Stimulated activated memory B cell treated with anti-CD40 and anti-IgM and Interleukin-4, amounts not matched to agents 10 μg/mL and 1 μg/mL and 100 μg/mL, for 72 hours (primary cell): ENCODE measurements around the gene PHACTR1.

Experiments
- ATAC-seq: fragments of 150-1000 bp; cut with Tn5 transposase; 2 replicates; pipeline ENCODE4 v1.10.0; 2021
- H3K27ac Mint-ChIP-seq: one replicate; pipeline ENCODE4 v1.8.0; 2022; ENCODE audit warnings: mild to moderate bottlenecking, mixed read lengths
- H3K27me3 Mint-ChIP-seq: one replicate; pipeline ENCODE4 v1.8.0; 2022; ENCODE audit warnings: mixed read lengths
- H3K36me3 Mint-ChIP-seq: one replicate; pipeline ENCODE4 v1.8.0; 2022; ENCODE audit warnings: mixed read lengths
- H3K4me1 Mint-ChIP-seq: one replicate; pipeline ENCODE4 v1.8.0; 2022; ENCODE audit warnings: mixed read lengths
- H3K4me3 Mint-ChIP-seq: one replicate; pipeline ENCODE4 v1.8.0; 2022; ENCODE audit warnings: mild to moderate bottlenecking, moderate library complexity, mixed read lengths
- H3K9me3 Mint-ChIP-seq: one replicate; pipeline ENCODE4 v1.8.0; 2022; ENCODE audit warnings: mixed read lengths

The PHACTR1 gene

DNA sequence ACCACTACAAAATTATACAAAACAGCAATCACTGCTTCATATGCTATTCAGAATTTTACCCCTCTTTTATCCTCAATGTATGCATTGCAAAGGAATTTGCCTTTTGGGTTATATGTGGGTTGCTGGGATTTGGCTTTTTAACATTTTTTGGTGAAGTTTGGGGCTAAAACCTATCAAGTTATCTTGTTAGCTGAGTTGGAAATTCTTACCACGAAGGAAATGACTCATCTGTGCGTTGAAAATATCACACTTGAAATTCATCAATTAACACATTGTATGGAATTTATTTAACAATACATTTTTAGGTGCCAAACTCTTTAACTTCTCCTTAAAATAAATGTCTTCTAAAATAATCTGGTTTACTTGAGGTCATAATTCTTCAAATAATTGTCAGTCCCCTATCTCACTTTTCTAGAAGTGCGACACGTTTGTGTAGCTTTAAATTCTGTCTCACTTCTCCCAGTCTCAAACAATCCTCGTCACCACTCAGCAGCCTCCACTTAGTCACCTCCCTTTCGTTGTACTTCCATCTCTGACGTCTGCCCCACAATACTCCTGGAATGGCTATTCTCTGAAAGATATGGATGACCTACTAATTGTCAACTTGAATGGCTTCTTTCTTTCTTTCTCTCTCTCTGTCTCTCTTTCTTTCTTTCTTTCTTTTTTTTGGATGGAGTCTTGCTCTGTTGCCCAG lies 88.5 kb downstream of the PHACTR1 start:
- Mint-ChIP-seq H3K4me3 (no peak overlapping the region), H3K9me3 (no peaks in the 10 kb centered on the region), H3K27ac (no peak overlapping the region), H3K4me1 (no peaks in the 10 kb centered on the region), H3K27me3 (peaks cover 36% of the 10 kb centered on the region), H3K36me3 (no peaks in the 10 kb centered on the region)
- no peak for ATAC-seq

DNA sequence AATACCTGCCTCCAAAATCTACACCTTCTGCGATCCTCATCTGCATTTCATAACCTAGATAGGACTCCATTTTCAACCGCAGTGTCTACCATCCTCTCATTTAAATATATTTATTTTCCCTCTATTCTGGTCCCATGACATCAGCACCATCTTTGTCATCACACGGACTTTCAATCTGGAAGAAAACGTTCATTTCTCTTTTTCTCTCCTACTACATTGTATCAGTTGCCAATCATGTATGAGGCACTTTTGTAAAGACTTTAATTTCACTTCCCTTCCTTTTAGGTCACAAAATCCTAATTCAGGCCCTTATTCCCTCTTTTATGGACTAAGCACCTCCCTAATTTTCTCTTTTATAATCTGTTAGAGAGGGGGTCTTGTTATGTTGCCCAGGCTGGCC lies 89.6 kb downstream of the PHACTR1 start:
- Mint-ChIP-seq H3K4me1 (no peaks in the 10 kb centered on the region), H3K9me3 (no peaks in the 10 kb centered on the region)

DNA sequence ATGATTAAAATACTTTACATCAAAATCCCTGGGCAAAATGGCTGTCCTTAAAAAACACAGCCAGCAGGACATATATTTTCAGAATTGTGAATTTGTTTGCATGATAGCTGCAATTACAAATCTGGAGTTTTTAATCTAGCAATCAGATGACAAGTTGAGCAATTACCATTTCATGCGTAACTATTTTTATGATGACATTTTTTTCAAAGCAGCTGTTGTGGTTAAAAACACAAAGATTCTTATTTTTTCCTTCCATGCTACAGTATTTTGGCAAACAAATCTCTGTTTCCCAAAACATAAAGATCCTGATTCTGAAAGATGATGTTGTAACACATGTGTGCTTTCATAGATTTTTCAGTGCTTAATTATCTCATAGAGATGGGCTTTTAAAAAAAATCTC lies 90.2 kb downstream of the PHACTR1 start:
- Mint-ChIP-seq H3K9me3 (no peaks in the 10 kb centered on the region), H3K27me3 (peaks cover 20% of the 10 kb centered on the region), H3K36me3 (no peaks in the 10 kb centered on the region), H3K27ac (no peak overlapping the region), H3K4me1 (no peaks in the 10 kb centered on the region), H3K4me3 (no peak overlapping the region)
- ATAC-seq = no peak

More for the DNA sequence above, 89.6 kb downstream of the PHACTR1 start:
- ATAC-seq = no peak
- Mint-ChIP-seq H3K36me3 (no peaks in the 10 kb centered on the region), H3K27ac (no peak overlapping the region), H3K27me3 (peaks cover 26% of the 10 kb centered on the region), H3K4me3 (no peak overlapping the region)

DNA sequence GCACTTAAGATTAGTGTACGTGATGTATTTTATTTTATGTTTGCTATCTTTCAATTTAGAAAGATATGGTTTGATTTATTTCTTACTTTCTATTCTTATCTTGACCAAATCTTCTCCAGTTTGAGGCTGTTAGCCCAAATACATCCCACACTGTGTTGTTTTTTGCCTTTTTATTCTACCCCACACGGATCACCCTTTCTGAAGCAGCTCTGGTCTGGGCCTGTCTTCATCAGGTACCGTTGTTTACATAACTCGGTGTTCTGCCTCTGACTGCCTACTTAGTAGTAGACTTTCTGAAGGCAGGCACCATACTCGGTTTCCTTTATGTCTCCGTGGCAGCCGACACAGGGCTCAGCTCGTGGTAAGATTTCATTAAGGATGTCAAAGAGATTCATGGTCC lies 95.0 kb downstream of the PHACTR1 start:
- no peak for ATAC-seq
- H3K4me1 Mint-ChIP-seq = no peaks in the 10 kb centered on the region
- peaks cover 8% of the 10 kb centered on the region for H3K27me3 Mint-ChIP-seq
- no peaks in the 10 kb centered on the region for H3K9me3 Mint-ChIP-seq
- H3K4me3 Mint-ChIP-seq = no peak overlapping the region
- H3K27ac Mint-ChIP-seq = no peak overlapping the region
- no peaks in the 10 kb centered on the region for H3K36me3 Mint-ChIP-seq

DNA sequence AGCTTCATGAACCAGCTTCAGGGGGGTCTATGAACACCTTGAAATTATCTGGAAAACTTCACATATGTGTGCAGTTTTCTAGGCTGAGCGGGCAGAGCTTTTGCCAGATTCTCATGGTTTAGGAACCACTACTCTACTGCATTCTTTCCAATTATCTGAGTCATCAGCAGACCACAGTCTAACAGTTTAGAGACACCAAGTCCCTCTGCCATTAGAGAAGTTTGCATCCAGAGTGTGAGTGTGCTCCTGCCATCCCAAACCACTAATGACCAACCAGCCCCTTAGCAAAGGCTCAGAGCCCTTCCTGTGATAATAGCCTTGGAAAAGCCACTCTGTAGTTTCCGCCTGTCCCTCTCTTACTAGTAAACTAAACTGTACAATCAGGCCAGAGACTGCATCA lies 96.8 kb downstream of the PHACTR1 start:
- H3K4me3 Mint-ChIP-seq = no peak overlapping the region
- no peaks in the 10 kb centered on the region for H3K4me1 Mint-ChIP-seq
- no peaks in the 10 kb centered on the region for H3K36me3 Mint-ChIP-seq
- no peak overlapping the region for H3K27ac Mint-ChIP-seq
- no peaks in the 10 kb centered on the region for H3K9me3 Mint-ChIP-seq
- H3K27me3 Mint-ChIP-seq = peaks cover 16% of the 10 kb centered on the region
- ATAC-seq = no peak

DNA sequence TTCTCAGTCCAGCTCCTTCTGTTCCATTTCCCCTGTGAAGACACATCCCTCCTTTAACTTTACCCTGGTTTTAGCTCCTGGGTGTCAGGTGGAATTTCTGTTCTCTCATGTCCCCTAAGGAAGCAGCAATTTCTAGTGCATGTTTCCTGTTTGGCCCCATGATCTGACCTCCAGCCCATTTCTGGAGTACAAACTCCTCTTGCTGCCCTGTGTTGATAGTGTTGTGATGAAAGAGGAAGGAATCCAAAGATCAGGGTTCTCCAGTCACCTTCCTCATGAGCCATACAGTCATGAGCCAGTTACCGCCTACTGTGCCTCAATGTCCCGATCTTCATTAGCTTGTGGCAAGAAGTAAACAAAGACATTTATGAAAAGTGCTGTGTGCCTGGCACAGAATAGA lies 97.4 kb downstream of the PHACTR1 start:
- Mint-ChIP-seq H3K36me3 (no peaks in the 10 kb centered on the region), H3K4me1 (no peaks in the 10 kb centered on the region), H3K27me3 (peaks cover 16% of the 10 kb centered on the region), H3K9me3 (no peaks in the 10 kb centered on the region), H3K4me3 (no peak overlapping the region), H3K27ac (no peak overlapping the region)
- ATAC-seq = no peak

DNA sequence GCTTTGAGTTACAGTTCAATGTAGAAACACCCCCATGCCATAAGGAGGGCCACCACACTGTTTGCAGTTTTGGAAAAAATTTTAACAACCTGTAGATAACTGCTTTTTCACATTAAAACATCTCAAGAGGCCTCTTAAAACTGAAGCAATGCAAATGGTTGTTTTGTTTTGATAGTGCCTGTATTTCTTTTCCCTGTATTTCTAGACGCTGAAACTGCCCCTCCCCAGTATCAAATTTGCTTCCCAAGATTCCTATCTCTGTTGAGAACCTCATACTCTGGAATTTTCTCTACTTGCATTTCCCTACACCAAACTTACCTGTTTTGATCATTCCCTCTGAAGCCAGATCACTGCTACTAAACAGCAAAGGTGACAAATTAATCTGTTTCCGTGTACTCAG lies 98.5 kb downstream of the PHACTR1 start:
- no peak for ATAC-seq
- peaks cover 17% of the 10 kb centered on the region for H3K27me3 Mint-ChIP-seq
- H3K36me3 Mint-ChIP-seq = no peaks in the 10 kb centered on the region
- H3K27ac Mint-ChIP-seq = no peak overlapping the region
- no peaks in the 10 kb centered on the region for H3K4me1 Mint-ChIP-seq
- H3K4me3 Mint-ChIP-seq = no peak overlapping the region
- no peaks in the 10 kb centered on the region for H3K9me3 Mint-ChIP-seq

DNA sequence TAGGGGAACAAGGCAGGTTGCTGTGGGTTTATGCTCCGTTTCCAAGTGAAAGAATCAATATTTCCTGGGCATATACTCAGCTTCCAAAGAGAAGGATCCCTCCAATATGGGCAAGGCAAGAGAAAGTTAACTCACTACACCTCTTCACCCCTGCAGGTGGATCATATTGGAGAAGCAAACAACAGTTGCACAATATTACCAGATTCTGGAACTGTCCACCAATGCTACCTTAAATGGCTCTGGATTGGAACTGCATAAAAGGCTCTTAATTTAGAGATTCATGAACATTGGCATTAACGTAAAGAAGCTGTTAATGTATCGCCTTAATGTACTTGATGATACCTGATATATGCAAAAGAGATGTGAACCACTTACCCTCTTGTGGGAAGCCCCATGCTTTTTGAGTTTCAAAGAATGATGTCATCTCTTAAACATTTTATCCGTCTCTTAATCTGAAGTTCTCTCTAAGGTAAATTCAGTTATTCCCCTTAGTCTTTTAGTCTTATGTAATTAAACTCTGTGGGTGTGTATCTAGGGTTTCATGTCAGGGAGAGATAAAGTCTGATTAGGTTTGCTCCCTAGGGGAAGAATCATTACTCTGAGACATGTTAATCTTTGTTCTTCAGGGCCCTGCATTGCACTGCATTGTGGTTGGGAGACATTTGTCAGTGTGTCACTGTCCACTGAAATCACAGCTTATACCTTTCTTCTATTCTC lies 99.5 kb downstream of the PHACTR1 start:
- ATAC-seq = no peak
- H3K9me3 Mint-ChIP-seq = no peaks in the 10 kb centered on the region
- no peak overlapping the region for H3K27ac Mint-ChIP-seq
- H3K4me3 Mint-ChIP-seq = no peak overlapping the region
- H3K27me3 Mint-ChIP-seq = peaks cover 27% of the 10 kb centered on the region
- H3K4me1 Mint-ChIP-seq = no peaks in the 10 kb centered on the region
- no peaks in the 10 kb centered on the region for H3K36me3 Mint-ChIP-seq

DNA sequence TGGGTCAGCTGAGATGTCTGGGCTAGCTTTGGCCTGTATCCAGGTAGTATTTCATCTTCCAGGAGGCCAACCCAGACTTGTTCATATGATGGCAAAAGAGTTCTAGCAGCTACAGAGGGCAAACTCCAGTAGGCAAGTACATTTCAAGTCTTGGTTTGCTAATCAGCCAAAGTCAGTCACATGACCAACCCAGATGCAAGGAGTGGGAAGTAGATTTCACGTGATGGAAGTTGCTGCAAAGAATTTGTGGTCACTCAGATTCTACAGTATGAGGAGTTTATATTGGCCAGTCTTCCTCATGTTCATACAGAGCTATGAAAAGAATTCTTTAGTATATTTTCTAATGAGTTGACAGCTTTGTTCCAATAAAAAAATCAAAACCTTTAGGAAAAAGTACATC lies 101.8 kb downstream of the PHACTR1 start:
- Mint-ChIP-seq H3K4me3 (no peak overlapping the region), H3K36me3 (no peaks in the 10 kb centered on the region), H3K27me3 (peaks cover 48% of the 10 kb centered on the region), H3K9me3 (no peaks in the 10 kb centered on the region), H3K4me1 (no peaks in the 10 kb centered on the region), H3K27ac (no peak overlapping the region)
- no peak for ATAC-seq

DNA sequence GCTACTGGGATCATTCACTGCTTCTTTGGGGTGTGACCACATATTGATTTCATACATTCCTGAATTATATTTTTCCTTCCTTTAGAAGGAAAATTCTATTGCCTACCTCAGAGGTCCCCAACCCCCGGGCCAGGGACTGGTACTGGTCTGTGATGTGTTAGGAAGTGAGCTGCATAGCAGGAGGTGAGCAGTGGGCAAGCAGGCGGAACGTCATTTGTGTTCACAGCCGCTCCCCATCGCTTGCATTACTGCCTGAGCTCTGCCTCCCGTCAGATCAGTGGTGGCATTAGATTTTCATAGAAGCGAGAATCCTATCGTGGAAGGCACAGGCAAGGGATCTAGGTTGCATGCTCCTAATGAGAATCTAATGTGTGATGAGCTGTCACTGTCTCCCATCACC lies 107.3 kb downstream of the PHACTR1 start:
- Mint-ChIP-seq H3K4me1 (no peaks in the 10 kb centered on the region), H3K4me3 (no peak overlapping the region), H3K36me3 (no peaks in the 10 kb centered on the region), H3K27me3 (peaks cover 39% of the 10 kb centered on the region), H3K9me3 (no peaks in the 10 kb centered on the region), H3K27ac (no peak overlapping the region)
- no peak for ATAC-seq

DNA sequence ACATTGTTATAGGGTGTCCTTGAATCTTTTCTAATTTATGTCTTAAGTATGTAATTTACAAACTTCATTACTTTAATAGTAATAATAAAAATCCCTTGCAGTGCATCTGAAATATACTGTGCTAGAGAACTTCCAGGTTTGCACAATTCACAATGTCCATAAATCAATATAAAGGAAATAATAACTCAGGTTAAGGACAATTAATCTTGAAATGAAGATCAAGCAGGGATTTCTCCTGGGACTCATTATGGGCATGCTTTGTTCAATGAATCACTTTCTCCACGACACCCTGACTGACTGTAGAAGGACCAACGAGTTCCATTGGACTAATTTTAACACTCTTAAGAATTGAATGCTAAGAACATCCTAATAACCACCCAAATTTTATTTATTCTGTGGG lies 110.0 kb downstream of the PHACTR1 start:
- no peaks in the 10 kb centered on the region for H3K4me1 Mint-ChIP-seq
- no peak overlapping the region for H3K27ac Mint-ChIP-seq
- peaks cover 33% of the 10 kb centered on the region for H3K27me3 Mint-ChIP-seq
- H3K36me3 Mint-ChIP-seq = no peaks in the 10 kb centered on the region
- no peak for ATAC-seq
- H3K4me3 Mint-ChIP-seq = no peak overlapping the region
- H3K9me3 Mint-ChIP-seq = no peaks in the 10 kb centered on the region

DNA sequence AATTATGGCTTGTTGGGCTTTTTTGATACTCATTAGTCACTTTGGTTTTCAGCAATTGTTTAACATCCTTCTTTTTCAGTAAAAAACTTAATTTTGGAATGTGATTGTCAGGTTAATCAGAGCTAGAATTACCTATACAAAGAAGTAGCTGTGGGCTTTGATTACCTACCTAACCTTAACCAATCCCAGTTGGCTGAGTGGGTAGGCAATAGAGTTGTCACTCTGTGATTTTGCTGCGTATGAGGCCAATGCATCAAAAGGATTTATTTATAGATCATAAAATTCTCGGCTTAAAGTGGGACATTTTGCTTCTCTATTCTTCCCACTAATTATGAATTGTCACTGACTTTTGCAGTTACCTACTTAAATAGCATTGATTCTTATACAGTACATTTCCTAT lies 111.4 kb downstream of the PHACTR1 start:
- ATAC-seq = no peak
- no peaks in the 10 kb centered on the region for H3K9me3 Mint-ChIP-seq
- H3K4me1 Mint-ChIP-seq = no peaks in the 10 kb centered on the region
- no peak overlapping the region for H3K27ac Mint-ChIP-seq
- H3K4me3 Mint-ChIP-seq = no peak overlapping the region
- H3K36me3 Mint-ChIP-seq = no peaks in the 10 kb centered on the region
- H3K27me3 Mint-ChIP-seq = peaks cover 20% of the 10 kb centered on the region

DNA sequence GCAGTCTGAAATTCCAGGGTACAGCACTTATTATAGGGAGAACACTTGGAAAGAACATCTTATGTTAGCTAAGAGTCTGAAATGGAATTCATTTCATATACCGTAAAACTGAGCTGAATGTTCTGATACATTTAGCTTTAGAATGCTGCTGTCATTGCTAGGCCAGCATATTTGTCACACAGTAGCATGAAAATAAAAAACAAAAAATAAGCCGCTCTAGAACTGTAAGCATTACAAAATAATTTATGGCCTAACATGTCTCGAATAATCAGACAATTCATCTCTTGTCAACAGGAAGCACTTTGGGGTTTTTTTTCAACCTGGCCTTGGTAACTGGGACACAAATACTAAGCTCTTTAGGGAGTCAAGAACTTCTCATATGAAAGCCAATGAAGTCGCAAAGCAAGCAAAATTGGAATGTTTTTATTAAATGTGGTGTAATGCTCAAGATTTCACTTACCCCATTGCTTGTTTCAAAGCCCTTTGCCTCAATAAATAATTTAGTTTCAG lies 115.7 kb downstream of the PHACTR1 start:
- peaks cover 4% of the 10 kb centered on the region for H3K9me3 Mint-ChIP-seq
- H3K27me3 Mint-ChIP-seq = peaks cover 41% of the 10 kb centered on the region
- H3K4me1 Mint-ChIP-seq = no peaks in the 10 kb centered on the region
- ATAC-seq = no peak
- no peak overlapping the region for H3K27ac Mint-ChIP-seq
- H3K4me3 Mint-ChIP-seq = no peak overlapping the region
- no peaks in the 10 kb centered on the region for H3K36me3 Mint-ChIP-seq

DNA sequence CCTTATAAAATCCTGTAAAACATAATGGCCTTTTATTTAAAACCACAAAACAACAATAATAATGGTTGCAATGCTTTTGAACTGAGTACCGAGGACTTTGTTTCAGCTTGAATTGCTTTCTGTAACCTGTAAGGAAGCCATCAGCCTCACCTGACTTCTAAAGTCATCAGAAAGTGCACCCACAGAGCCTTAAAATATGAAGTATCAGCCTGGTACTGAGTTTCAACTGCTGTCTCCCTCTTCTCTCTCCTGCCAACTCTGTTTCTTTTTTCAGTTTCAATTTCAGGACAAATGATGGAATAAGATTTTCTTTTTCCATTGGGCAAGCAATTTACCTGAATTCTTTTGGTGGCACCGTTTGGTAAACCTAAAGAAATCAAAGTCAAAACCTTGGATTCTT lies 119.4 kb downstream of the PHACTR1 start:
- Mint-ChIP-seq H3K36me3 (no peaks in the 10 kb centered on the region), H3K9me3 (peaks cover 10% of the 10 kb centered on the region), H3K27me3 (peaks cover 23% of the 10 kb centered on the region), H3K4me3 (no peak overlapping the region), H3K27ac (no peak overlapping the region), H3K4me1 (peaks cover 6% of the 10 kb centered on the region)
- ATAC-seq = no peak

DNA sequence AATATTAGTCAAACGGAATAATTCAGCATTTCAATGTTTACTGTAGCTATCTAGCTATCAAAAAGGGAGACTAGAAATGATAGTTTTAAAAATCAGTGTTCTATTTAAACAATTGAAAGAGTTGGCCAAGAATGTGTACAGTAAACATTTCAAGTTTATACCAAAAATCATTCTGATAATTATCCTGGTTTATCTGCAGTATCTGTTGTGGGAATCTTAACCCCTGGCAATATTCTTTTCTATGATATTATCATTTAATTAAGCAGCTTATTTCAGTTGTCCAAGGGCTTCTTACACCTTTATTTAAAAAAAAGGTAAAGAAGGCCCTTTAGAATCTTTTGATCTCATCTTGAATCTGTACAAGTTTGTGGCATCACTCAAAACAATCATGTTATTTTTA lies 125.1 kb downstream of the PHACTR1 start:
- H3K27ac Mint-ChIP-seq = no peak overlapping the region
- H3K36me3 Mint-ChIP-seq = no peaks in the 10 kb centered on the region
- H3K27me3 Mint-ChIP-seq = peaks cover 8% of the 10 kb centered on the region
- ATAC-seq = no peak
- H3K4me3 Mint-ChIP-seq = no peak overlapping the region
- H3K9me3 Mint-ChIP-seq = peaks cover 10% of the 10 kb centered on the region
- peaks cover 6% of the 10 kb centered on the region for H3K4me1 Mint-ChIP-seq

DNA sequence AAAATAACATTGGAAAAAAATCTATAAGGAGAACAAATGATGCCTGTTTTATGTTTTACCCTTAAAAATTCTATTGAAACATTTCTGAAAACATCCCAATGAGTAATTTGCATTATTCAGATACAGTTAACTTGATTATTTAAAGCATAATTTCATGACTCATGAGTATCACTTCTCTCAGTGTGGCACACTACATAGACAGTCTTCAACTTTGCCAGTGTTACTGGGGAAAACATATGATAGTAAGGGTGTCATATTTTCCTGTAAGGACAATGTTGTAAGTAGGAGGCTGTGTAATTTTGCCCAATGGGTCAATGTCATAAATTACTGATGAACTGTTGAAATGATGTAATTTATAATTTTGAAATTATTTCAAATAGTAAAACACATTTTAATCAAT lies 125.5 kb downstream of the PHACTR1 start:
- H3K36me3 Mint-ChIP-seq = no peaks in the 10 kb centered on the region
- no peak overlapping the region for H3K27ac Mint-ChIP-seq
- ATAC-seq = no peak
- no peak overlapping the region for H3K4me3 Mint-ChIP-seq
- peaks cover 8% of the 10 kb centered on the region for H3K27me3 Mint-ChIP-seq
- peaks cover 6% of the 10 kb centered on the region for H3K4me1 Mint-ChIP-seq
- peaks cover 6% of the 10 kb centered on the region for H3K9me3 Mint-ChIP-seq
